Esophagus squamous epithelium (tissue), 5 donors: Measurements from ENCODE around the gene CCDC85C. TPM values are rescaled to one million over a fixed set of nuclear protein-coding genes. Genes with fewer than 3 reads are reported as not detected.

ENCODE experiments used
- DNase-seq: peaks from one replicate; lab custom pipeline; 2025; lab: John Stamatoyannopoulos, UW
- H3K27ac ChIP-seq, 4 donors: fragments of 200-600 bp; sonication (generic); one replicate each; pipeline ENCODE4 v1.5.1; 2016 to 2019; ENCODE audit warnings: mild to moderate bottlenecking in 1 of 4
- H3K27me3 ChIP-seq, 4 donors: fragments of 200-600 bp; sonication (generic); 1 replicate in 3 of 4; 2 replicates in 1 of 4; pipeline versions ENCODE4 v1.5.1 to v1.6.0; 2017 to 2021; ENCODE audit warnings: antibody characterized with exemption in 1 of 4
- H3K36me3 ChIP-seq, 3 donors: fragments of 200-600 bp; sonication (generic); one replicate each; pipeline ENCODE4 v1.5.1; 2016 to 2019
- H3K4me1 ChIP-seq, 3 donors: fragments of 200-600 bp; sonication (generic); one replicate each; pipeline ENCODE4 v1.5.1; 2017 to 2019
- H3K4me3 ChIP-seq, 4 donors: fragments of 200-600 bp; sonication (generic); 1 replicate in 3 of 4; 2 replicates in 1 of 4; pipeline ENCODE4 v1.5.1; 2016 to 2019; ENCODE audit warnings: mild to moderate bottlenecking in 2 of 4, moderate library complexity in 1 of 4
- H3K9me3 ChIP-seq, 3 donors: fragments of 200-600 bp; sonication (generic); one replicate each; pipeline ENCODE4 v1.5.1; 2016 to 2019
- CTCF ChIP-seq, 6 experiments: fragments of 450-650 bp in 4 of 6; fragments of 200-600 bp in 2 of 6; sonication (generic) in 2 of 6; IDR thresholded peaks; one replicate each; pipeline ENCODE4 v1.5.1; 2016 to 2019; ENCODE audit warnings: antibody characterized with exemption in 6 of 6, mild to moderate bottlenecking in 4 of 6, moderate library complexity in 4 of 6
- POLR2A ChIP-seq, 4 donors: fragments of 450-650 bp; IDR thresholded peaks; one replicate each; pipeline ENCODE4 v1.6.1; 2017; ENCODE audit warnings: antibody characterized with exemption in 4 of 4, mild to moderate bottlenecking in 4 of 4, moderate library complexity in 3 of 4
- WGBS, 2 donors: methylation state at CpG; one replicate each; pipeline ENCODE4 v1.1.5; 2018; 5-methylcytosine and 5-hydroxymethylcytosine counted together
- intact Hi-C: fragments of 100-400 bp; cut with DNase I; formaldehyde crosslinking; loops from one replicate; pipeline ENCODE4 v1.15.0; 2022
- total RNA-seq, 4 donors: library from RNA; depleted of rRNA; stranded (reverse); fragments of >200 nt; gene quantifications; one replicate each; pipeline ENCODE4 v1.1.0, GENCODE V29; 2016
- donor health status: DM: yes; HTN: yes; CAD: no.

The CCDC85C gene
- total RNA-seq, 4 donors from 2014 or later = 23.4 to 52.0 (median 27.1) TPM

GRCh38 chr14:99513183-99513694 lies 90.8 kb downstream of the CCDC85C start:
- TF ChIP-seq CTCF (IDR thresholded peaks at IDR 0.05) (no peak), POLR2A (IDR thresholded peaks at IDR 0.05) (no peak)
- no peak for DNase-seq
- peaks cover 0 to 21% (median 0%) of the 10 kb centered on the region in 3 donors for H3K4me1 ChIP-seq
- no peak overlapping the region for H3K27ac ChIP-seq
- H3K4me3 ChIP-seq = no peak overlapping the region
- 97 to 100% methylated on average over 1 to 5 of the region's 15 CpGs for WGBS, 2 donors
- peaks cover 12 to 81% (median 23%) of the 10 kb centered on the region in 3 donors for H3K36me3 ChIP-seq
- H3K9me3 ChIP-seq = no peaks in the 10 kb centered on the region
- intact Hi-C loops = no loop called here
- H3K27me3 ChIP-seq = no peaks in the 10 kb centered on the region

DNA sequence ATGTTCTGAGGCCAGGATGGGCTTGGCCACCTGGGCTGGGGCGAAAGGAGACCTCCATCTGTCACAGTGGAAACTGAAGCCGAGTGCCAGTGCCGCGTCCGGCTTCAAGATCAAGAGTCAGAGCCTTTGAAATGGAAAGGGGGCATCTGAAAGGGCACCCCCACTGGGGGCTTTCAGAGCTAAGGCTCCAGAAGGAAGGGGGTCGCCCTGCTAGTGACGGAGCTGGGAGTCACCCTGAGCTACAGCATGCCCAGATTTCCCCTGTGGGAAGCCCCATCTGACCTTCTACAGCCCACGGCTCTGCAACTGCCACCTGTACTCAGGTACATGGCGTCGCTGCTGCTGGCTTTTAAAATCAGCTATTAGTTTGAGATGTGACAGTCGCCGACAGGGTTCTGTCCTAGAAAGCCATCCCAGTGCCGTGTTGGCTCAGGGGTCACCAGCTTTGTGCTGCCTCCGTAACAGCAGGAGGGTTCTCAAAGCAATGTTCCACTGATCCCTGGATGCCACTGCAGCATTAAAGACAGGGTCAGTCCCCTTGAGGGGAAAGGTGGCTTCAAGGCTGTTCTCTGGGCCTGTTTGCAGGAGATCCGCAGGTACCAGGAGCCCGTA lies 91.3 kb downstream of the CCDC85C start:
- DNase-seq = no peak

GRCh38 chr14:99512110-99512449 lies 91.9 kb downstream of the CCDC85C start:
- no peak for DNase-seq
- H3K27ac ChIP-seq = peak overlapping the region in 3 of 4 donors; percentile 20 to 56 (median 46)
- intact Hi-C loops = no loop called here
- peaks cover 14 to 93% (median 35%) of the 10 kb centered on the region in 3 donors for H3K36me3 ChIP-seq
- no peaks in the 10 kb centered on the region for H3K9me3 ChIP-seq
- 53 to 69% methylated on average over 6 to 10 of the region's 10 CpGs for WGBS, 2 donors
- no peaks in the 10 kb centered on the region for H3K27me3 ChIP-seq
- TF ChIP-seq CTCF (IDR thresholded peaks at IDR 0.05) (no peak), POLR2A (IDR thresholded peaks at IDR 0.05) (no peak)
- no peak overlapping the region for H3K4me3 ChIP-seq
- peaks cover 0 to 16% (median 0%) of the 10 kb centered on the region in 3 donors for H3K4me1 ChIP-seq

More for the DNA sequence above, 91.3 kb downstream of the CCDC85C start:
- peaks cover 0 to 16% (median 0%) of the 10 kb centered on the region in 3 donors for H3K4me1 ChIP-seq
- H3K27ac ChIP-seq = peak overlapping the region in 1 of 4 donors; percentile 9
- H3K4me3 ChIP-seq = no peak overlapping the region
- no peaks in the 10 kb centered on the region for H3K27me3 ChIP-seq
- WGBS, 2 donors = 89 to 94% methylated on average over 9 to 14 of the region's 16 CpGs
- intact Hi-C loops = no loop called here
- H3K9me3 ChIP-seq = no peaks in the 10 kb centered on the region
- TF ChIP-seq POLR2A (IDR thresholded peaks at IDR 0.05) = no peak
- TF ChIP-seq CTCF (IDR thresholded peaks at IDR 0.05) = no peak
- H3K36me3 ChIP-seq = peaks cover 13 to 87% (median 29%) of the 10 kb centered on the region in 3 donors

GRCh38 chr14:99511421-99512109 lies 92.4 kb downstream of the CCDC85C start:
- no peak overlapping the region for H3K4me3 ChIP-seq
- TF ChIP-seq CTCF (IDR thresholded peaks at IDR 0.05) = no peak
- peak overlapping the region in 3 of 4 donors; percentile 20 to 56 (median 46) for H3K27ac ChIP-seq
- DNase-seq = no peak
- H3K27me3 ChIP-seq = no peaks in the 10 kb centered on the region
- whole genome bisulfite sequencing, 2 donors = 57 to 73% methylated on average over 4 to 7 of the region's 12 CpGs
- peaks cover 17 to 98% (median 37%) of the 10 kb centered on the region in 3 donors for H3K36me3 ChIP-seq
- peaks cover 0 to 16% (median 0%) of the 10 kb centered on the region in 3 donors for H3K4me1 ChIP-seq
- intact Hi-C loops = no loop called here
- H3K9me3 ChIP-seq = no peaks in the 10 kb centered on the region
